ENCODE data around the gene LIN54. TPM values are rescaled to one million over a fixed set of nuclear protein-coding genes. Genes with fewer than 3 reads are reported as not detected.

The LIN54 gene
- total RNA-seq, 1 experiment from 2014 or later, result 12.7 TPM

- TF ChIP-seq ZNF512 (CRISPR knock-in tag; IDR thresholded peaks at IDR 0.05; ENCODE audit: borderline replicate concordance) (no peak), PREB (CRISPR knock-in tag; IDR thresholded peaks at IDR 0.05; ENCODE audit: borderline replicate concordance) (no peak), ATF1 (CRISPR knock-in tag; IDR thresholded peaks at IDR 0.05) (0 out of 2 replicates have a peak, but pooled peaks have one; percentile 68), ZNF263 (CRISPR knock-in tag; IDR thresholded peaks at IDR 0.05; ENCODE audit: low read depth) (no peak), CDX4 (CRISPR knock-in tag; IDR thresholded peaks at IDR 0.05; ENCODE audit: borderline replicate concordance) (no peak), JAZF1 (CRISPR knock-in tag; IDR thresholded peaks at IDR 0.05) (no peak), ZMAT4 (CRISPR knock-in tag; IDR thresholded peaks at IDR 0.05) (no peak), ELF4 (CRISPR knock-in tag; IDR thresholded peaks at IDR 0.05; ENCODE audit: low read depth) (no peak), ZNF416 (CRISPR knock-in tag; IDR thresholded peaks at IDR 0.05) (no peak), JUN (CRISPR knock-in tag; IDR thresholded peaks at IDR 0.05) (no peak), ZNF219 (CRISPR knock-in tag; IDR thresholded peaks at IDR 0.05; ENCODE audit: borderline replicate concordance) (no peak), SP1 (CRISPR knock-in tag; conservative IDR thresholded peaks at IDR 0.05) (peak; percentile 12; the same call in 1 of the 2 replicates), ZNF671 (CRISPR knock-in tag; IDR thresholded peaks at IDR 0.05) (no peak), ZNF425 (CRISPR knock-in tag; conservative IDR thresholded peaks at IDR 0.05) (no peak), ATF2 (CRISPR knock-in tag; IDR thresholded peaks at IDR 0.05; ENCODE audit: borderline replicate concordance, low read depth) (no peak), AFF4 (CRISPR knock-in tag; IDR thresholded peaks at IDR 0.05; ENCODE audit: borderline replicate concordance) (no peak), NFATC4 (CRISPR knock-in tag; IDR thresholded peaks at IDR 0.05) (0 out of 2 replicates have a peak, but pooled peaks have one; percentile 39), CREB1 (CRISPR knock-in tag; IDR thresholded peaks at IDR 0.05) (no peak), ZNF138 (CRISPR knock-in tag; conservative IDR thresholded peaks at IDR 0.05) (no peak), SOX15 (CRISPR knock-in tag; IDR thresholded peaks at IDR 0.05) (peak; percentile 28; the same call in 1 of the 2 replicates), CTCF (IDR thresholded peaks at IDR 0.05) (no peak), TCF7 (CRISPR knock-in tag; IDR thresholded peaks at IDR 0.05; ENCODE audit: low read depth) (no peak), ATF6 (CRISPR knock-in tag; IDR thresholded peaks at IDR 0.05) (no peak)
Measured at GRCh38 chr4:82900411-82901182, 110.0 kb downstream of the LIN54 start, which contains the start of gene THAP9 (continued).
